ENCODE measurements around the gene SKOR1.

Gene SKOR1

GRCh38 chr15:67882487-67883233, 57.4 kb downstream of the SKOR1 start:
- Histone ChIP-seq H3K9me3 (ENCODE audit: insufficient read depth, low read length) (no peaks in the 10 kb centered on the region), H3K27me3 (ENCODE audit: insufficient read depth, insufficient read length) (peaks cover 5% of the 10 kb centered on the region), H3K4me1 (ENCODE audit: insufficient read depth, insufficient read length) (no peaks in the 10 kb centered on the region), H3K9ac (ENCODE audit: insufficient read length, low read depth) (no peak overlapping the region), H3K4me3 (ENCODE audit: insufficient read length, low read depth) (no peak overlapping the region), H3K36me3 (ENCODE audit: insufficient read depth, insufficient read length, low read length) (no peaks in the 10 kb centered on the region)
- TF ChIP-seq SUZ12 (IDR thresholded peaks at IDR 0.05; ENCODE audit: extremely low read depth, insufficient read depth, insufficient read length) = no peak
- TF ChIP-seq YY1 (IDR thresholded peaks at IDR 0.05; ENCODE audit: insufficient read depth, insufficient read length) = no peak
- no peak for TF ChIP-seq ZNF274 (IDR thresholded peaks at IDR 0.05; ENCODE audit: low read depth, low read length)
- no peak for DNase-seq (ENCODE audit: low read depth, low spot score)

GRCh38 chr15:67883234-67883773, 58.0 kb downstream of the SKOR1 start:
- H3K36me3 ChIP-seq (ENCODE audit: insufficient read depth, insufficient read length, low read length) = no peaks in the 10 kb centered on the region
- no peak for TF ChIP-seq ZNF274 (IDR thresholded peaks at IDR 0.05; ENCODE audit: low read depth, low read length)
- no peak for TF ChIP-seq SUZ12 (IDR thresholded peaks at IDR 0.05; ENCODE audit: extremely low read depth, insufficient read depth, insufficient read length)
- TF ChIP-seq YY1 (IDR thresholded peaks at IDR 0.05; ENCODE audit: insufficient read depth, insufficient read length) = no peak
- no peaks in the 10 kb centered on the region for H3K9me3 ChIP-seq (ENCODE audit: insufficient read depth, low read length)

DNA sequence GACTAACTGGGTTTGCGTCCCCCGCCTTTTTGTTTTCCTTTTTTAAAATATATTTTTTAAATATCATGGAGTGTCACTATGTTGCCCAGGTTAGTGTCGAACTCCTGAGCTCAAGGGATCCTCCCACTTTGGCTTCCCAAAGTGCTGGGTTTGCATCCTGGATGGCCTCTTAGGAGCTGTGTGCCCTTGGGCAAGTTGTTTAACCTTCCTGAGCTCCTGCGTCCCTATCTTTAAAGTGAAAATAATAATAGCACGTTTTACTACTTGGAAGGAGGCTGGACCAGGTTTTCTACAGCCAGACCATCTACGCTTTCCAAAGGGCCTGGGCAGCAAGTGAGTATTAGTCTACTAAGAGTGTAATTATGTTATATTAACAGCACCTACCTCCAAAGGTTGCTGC, 58.7 kb downstream of the SKOR1 start:
- H3K36me3 ChIP-seq (ENCODE audit: insufficient read depth, insufficient read length, low read length) = no peaks in the 10 kb centered on the region
- peaks cover 5% of the 10 kb centered on the region for H3K27me3 ChIP-seq (ENCODE audit: insufficient read depth, insufficient read length)
- no peak for TF ChIP-seq SUZ12 (IDR thresholded peaks at IDR 0.05; ENCODE audit: extremely low read depth, insufficient read depth, insufficient read length)
- no peak for TF ChIP-seq YY1 (IDR thresholded peaks at IDR 0.05; ENCODE audit: insufficient read depth, insufficient read length)
- TF ChIP-seq ZNF274 (IDR thresholded peaks at IDR 0.05; ENCODE audit: low read depth, low read length) = no peak
- no peak for DNase-seq (ENCODE audit: low read depth, low spot score)
- H3K4me1 ChIP-seq (ENCODE audit: insufficient read depth, insufficient read length) = no peaks in the 10 kb centered on the region
- H3K9ac ChIP-seq (ENCODE audit: insufficient read length, low read depth) = peak overlapping the region; percentile 29
- no peaks in the 10 kb centered on the region for H3K9me3 ChIP-seq (ENCODE audit: insufficient read depth, low read length)
- peak overlapping the region; percentile 12 for H3K4me3 ChIP-seq (ENCODE audit: insufficient read length, low read depth)

More at GRCh38 chr15:67883234-67883773, 58.0 kb downstream of the SKOR1 start:
- no peak overlapping the region for H3K9ac ChIP-seq (ENCODE audit: insufficient read length, low read depth)
- peaks cover 5% of the 10 kb centered on the region for H3K27me3 ChIP-seq (ENCODE audit: insufficient read depth, insufficient read length)
- DNase-seq (ENCODE audit: low read depth, low spot score) = no peak
- no peaks in the 10 kb centered on the region for H3K4me1 ChIP-seq (ENCODE audit: insufficient read depth, insufficient read length)
- no peak overlapping the region for H3K4me3 ChIP-seq (ENCODE audit: insufficient read length, low read depth)
